ENCODE data around the gene IL21. TPM values are rescaled to one million over a fixed set of nuclear protein-coding genes. Genes with fewer than 3 reads are reported as not detected.
A peak's percentile ranks its signal among the peaks of the same experiment; 100 is the strongest.
"Not testable (repeated sequence)": the region's sequence is repeated elsewhere in the genome, so short reads cannot be mapped to it uniquely, and the experiment has no call there.

The IL21 gene
- total RNA-seq, 1 donor from 2014 or later = not detected

- Mint-ChIP-seq H3K27ac (no peak overlapping the region), H3K4me1 (ENCODE audit: low read depth) (peaks cover 5% of the 10 kb centered on the region), H3K9me3 (ENCODE audit: low read depth) (no peaks in the 10 kb centered on the region), H3K27me3 (no peaks in the 10 kb centered on the region), H3K36me3 (ENCODE audit: insufficient read depth) (no peaks in the 10 kb centered on the region), H3K4me3 (ENCODE audit: low read depth) (no peak overlapping the region)
- DNase-seq (ENCODE audit: low spot score, unreplicated experiment) = no peak
- TF ChIP-seq CTCF (IDR thresholded peaks at IDR 0.05; ENCODE audit: unreplicated experiment) = no peak
These were observed 37.5 kb upstream of the IL21 start for GRCh38 chr4:122658377-122658776.

GRCh38 chr4:122657553-122657952 is 36.7 kb upstream of the IL21 start:
- Mint-ChIP-seq H3K36me3 (ENCODE audit: insufficient read depth) (no peaks in the 10 kb centered on the region), H3K27me3 (no peaks in the 10 kb centered on the region), H3K4me3 (ENCODE audit: low read depth) (no peak overlapping the region), H3K9me3 (ENCODE audit: low read depth) (no peaks in the 10 kb centered on the region), H3K27ac (no peak overlapping the region), H3K4me1 (ENCODE audit: low read depth) (no peaks in the 10 kb centered on the region)
- no peak for TF ChIP-seq CTCF (IDR thresholded peaks at IDR 0.05; ENCODE audit: unreplicated experiment)
- no peak for DNase-seq (ENCODE audit: low spot score, unreplicated experiment)

- not testable (repeated sequence) for H3K4me3 Mint-ChIP-seq (ENCODE audit: low read depth); DNase-seq (ENCODE audit: low spot score, unreplicated experiment); H3K4me1 Mint-ChIP-seq (ENCODE audit: low read depth); H3K36me3 Mint-ChIP-seq (ENCODE audit: insufficient read depth); H3K27me3 Mint-ChIP-seq; H3K27ac Mint-ChIP-seq; H3K9me3 Mint-ChIP-seq (ENCODE audit: low read depth)
These were observed 35.7 kb upstream of the IL21 start for GRCh38 chr4:122656583-122656982.

GRCh38 chr4:122652379-122652778 is 31.5 kb upstream of the IL21 start:
- no peaks in the 10 kb centered on the region for H3K27me3 Mint-ChIP-seq
- peak; percentile 53 for TF ChIP-seq CTCF (IDR thresholded peaks at IDR 0.05; ENCODE audit: unreplicated experiment)
- no peak overlapping the region for H3K27ac Mint-ChIP-seq
- no peak overlapping the region for H3K4me3 Mint-ChIP-seq (ENCODE audit: low read depth)
- H3K9me3 Mint-ChIP-seq (ENCODE audit: low read depth) = no peaks in the 10 kb centered on the region
- H3K4me1 Mint-ChIP-seq (ENCODE audit: low read depth) = peaks cover 3% of the 10 kb centered on the region
- no peak for DNase-seq (ENCODE audit: low spot score, unreplicated experiment)
- H3K36me3 Mint-ChIP-seq (ENCODE audit: insufficient read depth) = no peaks in the 10 kb centered on the region

GRCh38 chr4:122650148-122650547 is 29.3 kb upstream of the IL21 start:
- no peaks in the 10 kb centered on the region for H3K9me3 Mint-ChIP-seq (ENCODE audit: low read depth)
- no peak for DNase-seq (ENCODE audit: low spot score, unreplicated experiment)
- no peak overlapping the region for H3K4me3 Mint-ChIP-seq (ENCODE audit: low read depth)
- H3K27ac Mint-ChIP-seq = no peak overlapping the region
- H3K36me3 Mint-ChIP-seq (ENCODE audit: insufficient read depth) = no peaks in the 10 kb centered on the region
- H3K27me3 Mint-ChIP-seq = peaks cover 6% of the 10 kb centered on the region
- peaks cover 3% of the 10 kb centered on the region for H3K4me1 Mint-ChIP-seq (ENCODE audit: low read depth)
- no peak for TF ChIP-seq CTCF (IDR thresholded peaks at IDR 0.05; ENCODE audit: unreplicated experiment)

GRCh38 chr4:122647656-122648055 is 26.8 kb upstream of the IL21 start:
- no peaks in the 10 kb centered on the region for H3K9me3 Mint-ChIP-seq (ENCODE audit: low read depth)
- no peak for DNase-seq (ENCODE audit: low spot score, unreplicated experiment)
- H3K27ac Mint-ChIP-seq = no peak overlapping the region
- no peak overlapping the region for H3K4me3 Mint-ChIP-seq (ENCODE audit: low read depth)
- peaks cover 5% of the 10 kb centered on the region for H3K4me1 Mint-ChIP-seq (ENCODE audit: low read depth)
- H3K27me3 Mint-ChIP-seq = peaks cover 9% of the 10 kb centered on the region
- no peak for TF ChIP-seq CTCF (IDR thresholded peaks at IDR 0.05; ENCODE audit: unreplicated experiment)
- no peaks in the 10 kb centered on the region for H3K36me3 Mint-ChIP-seq (ENCODE audit: insufficient read depth)
